ACC112 (cell line): Measurements from ENCODE around the gene SLC25A23.

Experiments
- H2AFZ ChIP-seq: fragments of 200-600 bp; sonication (generic); one replicate; pipeline ENCODE4 v1.6.0; 2017; ENCODE audit warnings: antibody characterized with exemption, low read length; ENCODE audit not compliant: unreplicated experiment
- H3K27ac ChIP-seq: fragments of 200-600 bp; sonication (generic); 2 replicates; pipeline ENCODE4 v1.5.1; 2014; ENCODE audit warnings: low read depth, mild to moderate bottlenecking, antibody characterized with exemption, low read length, moderate library complexity
- H3K27me3 ChIP-seq: fragments of 200-600 bp; sonication (generic); 2 replicates; pipeline ENCODE4 v1.6.1; 2014; ENCODE audit warnings: mild to moderate bottlenecking, antibody characterized with exemption, low read length, moderate library complexity, mixed read lengths; ENCODE audit not compliant: insufficient read depth
- H3K36me3 ChIP-seq: fragments of 200-600 bp; sonication (generic); 2 replicates; pipeline ENCODE4 v1.6.1; 2016; ENCODE audit warnings: mild to moderate bottlenecking, antibody characterized with exemption, low read length, moderate library complexity, mixed read lengths; ENCODE audit not compliant: insufficient read depth
- H3K4me1 ChIP-seq: fragments of 200-600 bp; sonication (generic); one replicate; pipeline ENCODE4 v1.6.1; 2016; ENCODE audit warnings: low read length, mixed read lengths; ENCODE audit not compliant: insufficient read depth, unreplicated experiment, control insufficient read depth
- H3K4me3 ChIP-seq: fragments of 200-600 bp; sonication (generic); 2 replicates; pipeline ENCODE4 v1.5.1; 2014; ENCODE audit warnings: mild to moderate bottlenecking, low read depth, low read length
- H3K79me2 ChIP-seq: fragments of 200-600 bp; sonication (generic); one replicate; pipeline ENCODE4 v1.6.0; 2016; ENCODE audit warnings: low read length; ENCODE audit not compliant: control insufficient read depth, unreplicated experiment, insufficient read depth

SLC25A23 gene

DNA sequence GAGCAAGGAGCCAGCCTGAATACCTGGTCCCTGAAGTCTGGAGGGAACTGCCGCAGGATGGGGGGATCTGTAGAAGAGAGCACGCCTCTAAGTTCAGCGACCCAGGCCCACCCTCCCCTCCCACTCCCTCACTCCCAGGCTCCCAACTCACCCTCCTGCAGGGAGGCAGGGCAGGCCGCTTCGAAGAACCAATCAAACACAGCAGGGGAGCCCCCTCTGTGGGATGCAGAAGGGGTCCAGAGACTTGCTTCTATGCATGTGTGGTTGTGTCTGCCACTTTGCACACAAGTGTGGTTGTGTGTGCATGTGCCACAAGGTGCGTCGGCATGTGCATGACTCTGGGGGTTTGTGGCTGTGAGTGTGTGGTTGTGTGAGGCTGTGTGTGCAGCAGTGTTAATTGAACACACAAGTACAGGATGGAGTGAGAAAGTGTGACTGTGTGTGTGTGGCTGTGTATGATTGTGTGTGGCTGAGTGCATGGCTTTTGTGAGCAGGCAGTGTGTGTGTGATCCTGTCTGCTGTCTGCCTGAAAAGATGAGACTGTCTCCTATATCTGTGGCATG lies 20.3 kb upstream of the SLC25A23 start:
- Histone ChIP-seq H3K4me3 (no peak overlapping the region), H3K27me3 (peaks cover 16% of the 10 kb centered on the region; the same call in 1 of the 2 replicates), H3K36me3 (no peaks in the 10 kb centered on the region), H3K79me2 (no peaks in the 10 kb centered on the region), H3K4me1 (no peaks in the 10 kb centered on the region), H3K27ac (no peak overlapping the region), H2AFZ (no peak overlapping the region)

- no peaks in the 10 kb centered on the region for H3K36me3 ChIP-seq
- no peaks in the 10 kb centered on the region for H3K4me1 ChIP-seq
- H3K27me3 ChIP-seq: peaks cover 19% of the 10 kb centered on the region; the same call in 1 of the 2 replicates
- no peak overlapping the region for H3K27ac ChIP-seq
- H3K4me3 ChIP-seq: no peak overlapping the region
- no peaks in the 10 kb centered on the region for H3K79me2 ChIP-seq
- H2AFZ ChIP-seq: no peak overlapping the region
These were observed 19.2 kb upstream of the SLC25A23 start for GRCh38 chr19:6478815-6479214.

DNA sequence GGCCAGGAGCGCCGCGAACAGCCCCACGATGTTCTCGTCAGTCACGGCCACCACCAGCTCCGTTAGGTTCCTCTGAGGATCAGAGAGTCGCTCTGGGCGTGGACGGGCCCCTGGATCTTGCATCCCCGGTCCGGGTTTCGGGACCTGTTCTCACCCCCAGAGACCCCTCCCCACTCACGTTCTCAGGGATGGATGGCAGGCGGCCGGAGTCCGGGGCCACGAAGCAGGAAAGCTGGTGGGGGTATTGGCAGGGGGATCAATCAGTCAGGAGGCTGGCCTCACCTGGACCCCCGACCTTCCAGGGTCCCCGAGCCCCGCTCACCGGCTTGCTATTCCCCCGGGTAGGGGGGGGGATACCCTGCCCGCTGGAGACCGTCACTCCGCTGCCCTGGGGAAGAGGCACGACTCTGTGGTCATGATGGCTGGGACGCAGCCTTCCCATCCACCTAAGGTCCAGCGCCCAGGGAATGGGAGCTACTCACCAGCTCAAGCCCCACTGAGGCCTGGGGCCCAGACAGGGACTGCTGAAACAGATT lies 17.4 kb upstream of the SLC25A23 start:
- H2AFZ ChIP-seq: no peak overlapping the region
- no peaks in the 10 kb centered on the region for H3K79me2 ChIP-seq
- H3K27me3 ChIP-seq: peaks cover 19% of the 10 kb centered on the region; the same call in 1 of the 2 replicates
- H3K27ac ChIP-seq: no peak overlapping the region
- 0 out of 2 replicates have a peak overlapping the region, but pooled peaks have one; percentile 16 for H3K4me3 ChIP-seq
- H3K4me1 ChIP-seq: no peaks in the 10 kb centered on the region
- no peaks in the 10 kb centered on the region for H3K36me3 ChIP-seq

GRCh38 chr19:6476155-6476895 lies 16.7 kb upstream of the SLC25A23 start:
- H3K36me3 ChIP-seq: no peaks in the 10 kb centered on the region
- H3K4me3 ChIP-seq: 0 out of 2 replicates have a peak overlapping the region, but pooled peaks have one; percentile 16
- no peak overlapping the region for H2AFZ ChIP-seq
- no peaks in the 10 kb centered on the region for H3K79me2 ChIP-seq
- no peak overlapping the region for H3K27ac ChIP-seq
- H3K4me1 ChIP-seq: no peaks in the 10 kb centered on the region
- H3K27me3 ChIP-seq: peaks cover 19% of the 10 kb centered on the region; the same call in 1 of the 2 replicates

DNA sequence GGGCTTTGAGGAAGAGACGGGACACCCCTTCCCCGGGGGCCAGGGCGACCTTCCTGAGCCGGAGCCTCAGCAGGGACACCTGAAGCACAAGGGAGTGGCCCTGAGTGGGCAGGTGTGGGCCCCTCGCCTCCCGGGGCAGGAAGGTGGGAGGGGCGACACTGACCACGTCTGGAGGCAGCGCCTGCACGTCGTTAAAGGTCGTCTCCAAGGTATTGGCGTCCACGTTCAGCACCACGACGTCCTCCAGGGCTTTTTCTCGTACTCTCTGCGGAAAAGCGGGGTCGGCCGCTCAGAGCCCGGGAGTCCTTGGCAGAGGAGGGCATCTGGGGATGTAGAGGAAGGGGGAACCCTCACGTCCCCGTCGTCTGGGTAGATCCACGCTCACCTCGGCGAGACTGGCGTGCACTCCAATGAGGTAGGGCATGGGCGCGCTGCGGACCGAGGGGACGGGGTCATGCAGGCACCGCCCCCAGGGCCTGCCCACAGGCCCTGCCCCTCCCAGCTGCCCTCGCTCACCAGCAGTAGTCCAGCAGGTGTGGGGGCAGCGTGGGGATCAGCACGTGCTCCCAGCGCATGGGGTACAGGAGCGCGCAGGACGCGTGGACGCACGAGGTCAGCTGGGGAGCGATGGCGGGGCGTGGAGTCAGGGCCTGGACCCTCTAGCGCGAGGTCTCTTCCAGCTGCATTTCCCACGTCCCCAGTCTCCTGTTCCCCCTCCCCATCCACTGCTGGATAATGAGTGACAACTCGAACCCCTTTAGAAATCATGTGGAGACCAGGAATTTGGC lies 15.9 kb upstream of the SLC25A23 start:
- no peaks in the 10 kb centered on the region for H3K4me1 ChIP-seq
- no peak overlapping the region for H3K4me3 ChIP-seq
- H3K27me3 ChIP-seq: peaks cover 19% of the 10 kb centered on the region; the same call in 1 of the 2 replicates
- H3K36me3 ChIP-seq: no peaks in the 10 kb centered on the region
- no peak overlapping the region for H3K27ac ChIP-seq
- no peaks in the 10 kb centered on the region for H3K79me2 ChIP-seq
- no peak overlapping the region for H2AFZ ChIP-seq

DNA sequence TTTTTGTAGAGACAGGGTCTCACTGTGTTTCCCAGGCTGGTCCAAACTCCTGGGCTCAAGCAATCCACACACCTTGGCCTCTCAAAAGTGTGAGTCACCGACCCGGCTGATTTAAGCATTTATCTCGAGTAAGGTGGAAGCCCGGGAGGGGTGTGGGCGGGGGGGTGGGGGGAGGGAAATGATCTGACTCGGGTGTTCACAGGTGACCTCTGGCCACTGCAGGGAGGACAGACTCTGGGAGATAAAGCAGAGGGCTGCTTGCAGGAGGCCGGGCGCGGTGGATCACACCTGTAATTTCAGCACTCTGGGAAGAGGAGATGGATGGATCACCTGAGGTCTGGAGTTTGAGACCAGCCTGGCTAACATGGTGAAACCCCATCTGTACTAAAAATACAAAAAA lies 14.1 kb upstream of the SLC25A23 start:
- no peak overlapping the region for H3K4me3 ChIP-seq
- no peaks in the 10 kb centered on the region for H3K79me2 ChIP-seq
- H3K4me1 ChIP-seq: no peaks in the 10 kb centered on the region
- no peak overlapping the region for H3K27ac ChIP-seq
- H3K36me3 ChIP-seq: no peaks in the 10 kb centered on the region
- H3K27me3 ChIP-seq: peaks cover 19% of the 10 kb centered on the region; the same call in 1 of the 2 replicates
- no peak overlapping the region for H2AFZ ChIP-seq

GRCh38 chr19:6472713-6473112 lies 13.1 kb upstream of the SLC25A23 start:
- H3K4me3 ChIP-seq: no peak overlapping the region
- no peak overlapping the region for H2AFZ ChIP-seq
- no peaks in the 10 kb centered on the region for H3K36me3 ChIP-seq
- peaks cover 19% of the 10 kb centered on the region; the same call in 1 of the 2 replicates for H3K27me3 ChIP-seq
- no peak overlapping the region for H3K27ac ChIP-seq
- no peaks in the 10 kb centered on the region for H3K79me2 ChIP-seq
- no peaks in the 10 kb centered on the region for H3K4me1 ChIP-seq

DNA sequence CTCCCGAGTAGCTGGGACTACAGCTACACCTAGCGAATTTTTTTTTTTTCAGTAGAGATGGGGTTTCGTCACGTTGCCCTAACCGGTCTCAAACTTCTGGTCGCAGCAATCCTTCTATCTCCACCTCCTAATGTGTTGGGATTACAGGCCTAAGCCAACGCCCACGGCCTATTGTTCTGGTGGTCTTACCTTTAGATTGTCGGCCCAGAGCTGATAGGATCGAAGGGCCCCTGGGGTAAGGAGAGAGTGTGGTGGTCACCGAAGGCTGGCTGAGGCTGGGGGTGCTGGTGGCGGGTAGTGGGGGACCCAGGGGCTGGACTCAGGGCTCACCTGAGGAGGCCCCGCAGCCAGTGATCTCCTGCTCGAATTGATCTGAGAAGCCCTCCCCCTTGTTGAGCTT lies 11.5 kb upstream of the SLC25A23 start:
- Histone ChIP-seq H2AFZ (no peak overlapping the region), H3K79me2 (no peaks in the 10 kb centered on the region), H3K27me3 (peaks cover 20% of the 10 kb centered on the region), H3K27ac (no peak overlapping the region), H3K4me1 (no peaks in the 10 kb centered on the region), H3K36me3 (no peaks in the 10 kb centered on the region), H3K4me3 (no peak overlapping the region)

DNA sequence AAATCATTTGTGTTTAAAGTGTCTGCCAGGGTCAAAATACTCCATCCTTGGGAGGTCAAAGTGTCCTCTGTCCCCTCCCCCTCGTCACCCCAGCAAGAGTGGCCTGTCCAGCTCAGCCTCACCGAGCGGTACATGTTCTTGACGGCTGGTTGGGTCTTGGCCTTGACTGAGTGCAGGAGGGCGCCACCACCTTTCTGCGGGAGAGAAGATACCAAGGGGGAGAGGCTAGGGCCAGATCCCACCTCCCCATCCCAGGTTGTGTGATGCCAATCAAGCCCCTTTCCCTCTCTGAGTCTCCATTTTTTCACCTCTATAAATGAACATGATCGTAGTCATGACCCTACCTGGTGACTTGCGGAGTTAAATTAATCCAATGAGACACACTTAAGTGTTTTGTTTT lies 10.6 kb upstream of the SLC25A23 start:
- peaks cover 15% of the 10 kb centered on the region for H3K27me3 ChIP-seq
- no peaks in the 10 kb centered on the region for H3K36me3 ChIP-seq
- no peak overlapping the region for H2AFZ ChIP-seq
- H3K4me1 ChIP-seq: no peaks in the 10 kb centered on the region
- no peak overlapping the region for H3K27ac ChIP-seq
- no peak overlapping the region for H3K4me3 ChIP-seq
- no peaks in the 10 kb centered on the region for H3K79me2 ChIP-seq

DNA sequence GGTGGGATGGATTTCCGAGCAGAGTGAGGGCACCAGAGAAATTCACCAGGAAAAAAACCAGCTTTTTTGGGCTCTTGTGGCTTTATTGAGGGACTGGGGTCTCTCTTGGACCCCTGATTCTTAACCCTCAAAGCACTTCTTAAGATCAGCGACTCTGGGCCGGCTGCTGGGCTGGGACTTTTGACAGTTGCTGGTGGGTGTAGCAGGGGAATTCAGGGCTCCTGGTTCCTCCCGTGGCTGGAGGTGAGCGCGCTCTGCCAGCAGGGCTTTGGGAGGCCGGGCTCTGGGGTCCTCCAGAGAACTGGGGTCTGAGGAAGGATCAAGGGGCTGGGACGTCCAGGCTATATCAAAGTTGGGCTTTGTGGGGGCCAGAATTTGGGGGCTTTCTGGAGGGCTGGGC lies 7.8 kb upstream of the SLC25A23 start:
- Histone ChIP-seq H3K36me3 (no peaks in the 10 kb centered on the region), H3K27me3 (peaks cover 23% of the 10 kb centered on the region), H3K79me2 (no peaks in the 10 kb centered on the region), H3K4me3 (no peak overlapping the region), H3K4me1 (no peaks in the 10 kb centered on the region), H2AFZ (no peak overlapping the region), H3K27ac (no peak overlapping the region)
